ENCODE data around the gene ARMH4.

The ARMH4 gene

DNA sequence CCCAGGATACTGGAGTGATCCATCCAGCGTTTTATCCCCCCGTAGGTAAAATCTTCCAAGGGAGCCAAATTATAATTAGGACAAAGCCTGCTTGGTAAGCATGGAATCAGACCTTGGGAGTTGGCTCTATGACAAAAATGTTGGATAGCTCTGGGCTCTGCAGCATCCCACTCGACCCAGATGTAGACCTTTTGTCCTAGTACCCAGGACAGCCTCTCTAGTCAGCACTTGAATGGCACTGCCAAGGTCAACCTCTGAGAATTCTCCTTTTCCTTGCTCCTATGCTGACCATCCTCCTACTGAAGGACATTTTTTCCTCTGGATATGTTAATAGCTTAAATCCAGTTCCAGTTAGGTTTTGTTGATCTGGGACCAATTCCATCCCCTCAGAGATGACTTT, 181.4 kb downstream of the ARMH4 start:
- TF ChIP-seq, protein P1, sequence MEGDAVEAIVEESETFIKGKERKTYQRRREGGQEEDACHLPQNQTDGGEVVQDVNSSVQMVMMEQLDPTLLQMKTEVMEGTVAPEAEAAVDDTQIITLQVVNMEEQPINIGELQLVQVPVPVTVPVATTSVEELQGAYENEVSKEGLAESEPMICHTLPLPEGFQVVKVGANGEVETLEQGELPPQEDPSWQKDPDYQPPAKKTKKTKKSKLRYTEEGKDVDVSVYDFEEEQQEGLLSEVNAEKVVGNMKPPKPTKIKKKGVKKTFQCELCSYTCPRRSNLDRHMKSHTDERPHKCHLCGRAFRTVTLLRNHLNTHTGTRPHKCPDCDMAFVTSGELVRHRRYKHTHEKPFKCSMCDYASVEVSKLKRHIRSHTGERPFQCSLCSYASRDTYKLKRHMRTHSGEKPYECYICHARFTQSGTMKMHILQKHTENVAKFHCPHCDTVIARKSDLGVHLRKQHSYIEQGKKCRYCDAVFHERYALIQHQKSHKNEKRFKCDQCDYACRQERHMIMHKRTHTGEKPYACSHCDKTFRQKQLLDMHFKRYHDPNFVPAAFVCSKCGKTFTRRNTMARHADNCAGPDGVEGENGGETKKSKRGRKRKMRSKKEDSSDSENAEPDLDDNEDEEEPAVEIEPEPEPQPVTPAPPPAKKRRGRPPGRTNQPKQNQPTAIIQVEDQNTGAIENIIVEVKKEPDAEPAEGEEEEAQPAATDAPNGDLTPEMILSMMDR (IDR thresholded peaks at IDR 0.05) = no peak
- TF ChIP-seq ZFX (IDR thresholded peaks at IDR 0.05; ENCODE audit: borderline replicate concordance) = no peak
- no peak overlapping the region for H3K27ac ChIP-seq

- no peak for TF ChIP-seq ZFX (IDR thresholded peaks at IDR 0.05; ENCODE audit: borderline replicate concordance)
- TF ChIP-seq, protein P1 (IDR thresholded peaks at IDR 0.05) = no peak
- no peak overlapping the region for H3K27ac ChIP-seq
Observed at GRCh38 chr14:57970175-57970574, 181.8 kb downstream of the ARMH4 start.

GRCh38 chr14:57963071-57963470, 188.9 kb downstream of the ARMH4 start:
- TF ChIP-seq, protein P1 (IDR thresholded peaks at IDR 0.05) = no peak
- TF ChIP-seq ZFX (IDR thresholded peaks at IDR 0.05; ENCODE audit: borderline replicate concordance) = no peak

GRCh38 chr14:57962325-57963035, 189.5 kb downstream of the ARMH4 start:
- TF ChIP-seq, protein P1 (IDR thresholded peaks at IDR 0.05) = no peak
- TF ChIP-seq ZFX (IDR thresholded peaks at IDR 0.05; ENCODE audit: borderline replicate concordance) = no peak
- H3K27ac ChIP-seq = no peak overlapping the region

More at GRCh38 chr14:57963071-57963470, 188.9 kb downstream of the ARMH4 start:
- no peak overlapping the region for H3K27ac ChIP-seq

- no peak for TF ChIP-seq ZFX (IDR thresholded peaks at IDR 0.05; ENCODE audit: borderline replicate concordance)
- TF ChIP-seq, protein P1 (IDR thresholded peaks at IDR 0.05) = no peak
- H3K27ac ChIP-seq = no peak overlapping the region
Observed at GRCh38 chr14:57961786-57962060, 190.3 kb downstream of the ARMH4 start.

- TF ChIP-seq, protein P1 (IDR thresholded peaks at IDR 0.05) = no peak
Observed at GRCh38 chr14:57960946-57961785, 190.8 kb downstream of the ARMH4 start.

GRCh38 chr14:57957441-57957840, 194.6 kb downstream of the ARMH4 start:
- TF ChIP-seq, protein P1 (IDR thresholded peaks at IDR 0.05) = no peak
- no peak for TF ChIP-seq ZFX (IDR thresholded peaks at IDR 0.05; ENCODE audit: borderline replicate concordance)
- no peak overlapping the region for H3K27ac ChIP-seq

More at GRCh38 chr14:57960946-57961785, 190.8 kb downstream of the ARMH4 start:
- H3K27ac ChIP-seq = no peak overlapping the region

Measured in 22Rv1 (cell line).